Astrocyte (in vitro differentiated cells and primary cell): Measurements from ENCODE around the gene SECISBP2. TPM values are rescaled to one million over a fixed set of nuclear protein-coding genes. Genes with fewer than 3 reads are reported as not detected.

Source experiments
- DNase-seq: peaks from one replicate; pipeline ENCODE4 v3.0.0-alpha.2; 2010; ENCODE audit warnings: low read depth
- FAIRE-seq: peaks from 2 replicates; lab custom pipeline; 2011; peaks lifted over from hg19 to GRCh38; lab: Jason Lieb, UNC
- H2AFZ ChIP-seq: 2 replicates; pipeline ENCODE4 v1.6.0; 2012; ENCODE audit warnings: low read depth, low read length, inconsistent platforms
- H3K27ac ChIP-seq: 2 replicates; pipeline ENCODE4 v1.5.1; 2011; ENCODE audit warnings: low read depth, low read length, inconsistent platforms
- H3K27me3 ChIP-seq: 2 replicates; pipeline ENCODE4 v1.6.0; 2011; ENCODE audit warnings: low read length, inconsistent platforms; ENCODE audit not compliant: insufficient read depth
- H3K36me3 ChIP-seq: 2 replicates; pipeline ENCODE4 v1.5.1; 2011; ENCODE audit warnings: low read length, inconsistent platforms; ENCODE audit not compliant: insufficient read depth
- H3K4me1 ChIP-seq: 2 replicates; pipeline ENCODE4 v1.5.1; 2011; ENCODE audit warnings: low read length, inconsistent platforms; ENCODE audit not compliant: insufficient read depth
- H3K4me2 ChIP-seq: 2 replicates; pipeline ENCODE4 v1.6.0; 2012; ENCODE audit warnings: low read length, inconsistent platforms
- H3K4me3 ChIP-seq: 2 replicates; pipeline ENCODE4 v1.5.1; 2011; ENCODE audit warnings: low read depth, mild to moderate bottlenecking, low read length, inconsistent platforms; ENCODE audit not compliant: insufficient read depth
- H3K79me2 ChIP-seq: 2 replicates; pipeline ENCODE4 v1.6.0; 2012; ENCODE audit warnings: mild to moderate bottlenecking, low read length, inconsistent platforms; ENCODE audit not compliant: insufficient read depth
- H3K9ac ChIP-seq: 2 replicates; pipeline ENCODE4 v1.6.0; 2012; ENCODE audit warnings: mild to moderate bottlenecking, low read length, inconsistent platforms
- H3K9me3 ChIP-seq: 2 replicates; pipeline ENCODE4 v1.5.1; 2012; ENCODE audit warnings: low read depth, mild to moderate bottlenecking, low read length, inconsistent platforms; ENCODE audit not compliant: insufficient read depth
- H4K20me1 ChIP-seq: 2 replicates; pipeline ENCODE4 v1.6.0; 2012; ENCODE audit warnings: low read length, inconsistent platforms; ENCODE audit not compliant: insufficient read depth
- H3K27ac Mint-ChIP-seq: one replicate; pipeline ENCODE4 v1.8.0; 2021; ENCODE audit warnings: mild to moderate bottlenecking, mixed read lengths; ENCODE audit not compliant: unreplicated experiment
- H3K27me3 Mint-ChIP-seq: one replicate; pipeline ENCODE4 v1.8.0; 2021; ENCODE audit warnings: low read depth, mixed read lengths; ENCODE audit not compliant: unreplicated experiment
- H3K36me3 Mint-ChIP-seq: one replicate; pipeline ENCODE4 v1.8.0; 2021; ENCODE audit warnings: low read depth, mixed read lengths; ENCODE audit not compliant: unreplicated experiment
- H3K4me1 Mint-ChIP-seq: one replicate; pipeline ENCODE4 v1.8.0; 2021; ENCODE audit warnings: low read depth, mixed read lengths; ENCODE audit not compliant: unreplicated experiment
- H3K4me3 Mint-ChIP-seq: one replicate; pipeline ENCODE4 v1.8.0; 2021; ENCODE audit warnings: mild to moderate bottlenecking, moderate library complexity, mixed read lengths; ENCODE audit not compliant: unreplicated experiment
- H3K9me3 Mint-ChIP-seq: one replicate; pipeline ENCODE4 v1.8.0; 2021; ENCODE audit warnings: mild to moderate bottlenecking, mixed read lengths; ENCODE audit not compliant: unreplicated experiment
- EZH2 ChIP-seq: IDR thresholded peaks from 2 replicates; pipeline ENCODE4 v1.6.1; 2012; ENCODE audit warnings: mild to moderate bottlenecking, low read length, inconsistent platforms; ENCODE audit not compliant: insufficient read depth
- total RNA-seq: library from RNA; stranded (reverse); gene quantifications from 2 replicates; pipeline ENCODE4 v1.2.1, GENCODE V29; 2021
- TF ChIP-seq, protein P1 (sequence below): IDR thresholded peaks from 2 replicates; pipeline ENCODE4 v1.5.1; 2011; ENCODE audit warnings: low read depth, mild to moderate bottlenecking, inconsistent platforms, low read length, moderate library complexity; ENCODE audit not compliant: insufficient read depth

SECISBP2 gene
- total RNA-seq, 1 donor from 2014 or later = 19.0 TPM

DNA sequence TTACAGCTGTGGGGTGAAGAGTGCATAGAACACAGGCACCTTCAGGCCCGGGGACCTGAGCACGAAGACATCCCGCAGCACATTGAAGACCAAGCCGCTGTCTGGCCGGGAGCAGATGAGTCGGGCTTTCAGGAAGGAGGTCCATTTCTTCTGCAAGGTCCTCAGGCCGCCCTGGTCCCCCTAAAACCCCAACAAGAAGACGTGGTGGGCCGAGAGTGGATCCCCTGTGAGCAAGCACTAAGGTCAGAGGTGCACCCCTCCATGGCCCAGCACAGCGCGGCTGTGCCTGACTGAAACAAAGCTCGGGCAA lies 70.5 kb downstream of the SECISBP2 start:
- Histone ChIP-seq H3K4me1 (no peaks in the 10 kb centered on the region), H3K27ac (no peak overlapping the region), H3K27me3 (no peaks in the 10 kb centered on the region), H3K79me2 (no peaks in the 10 kb centered on the region), H3K4me3 (no peak overlapping the region), H3K9me3 (no peaks in the 10 kb centered on the region), H2AFZ (no peak overlapping the region), H3K4me2 (no peak overlapping the region), H3K36me3 (no peaks in the 10 kb centered on the region), H3K9ac (no peak overlapping the region), H4K20me1 (no peaks in the 10 kb centered on the region)
- Mint-ChIP-seq H3K27me3 (no peaks in the 10 kb centered on the region), H3K27ac (no peak overlapping the region), H3K4me3 (no peak overlapping the region), H3K36me3 (peaks cover 12% of the 10 kb centered on the region), H3K4me1 (peaks cover 7% of the 10 kb centered on the region), H3K9me3 (no peaks in the 10 kb centered on the region)
- TF ChIP-seq, protein P1, sequence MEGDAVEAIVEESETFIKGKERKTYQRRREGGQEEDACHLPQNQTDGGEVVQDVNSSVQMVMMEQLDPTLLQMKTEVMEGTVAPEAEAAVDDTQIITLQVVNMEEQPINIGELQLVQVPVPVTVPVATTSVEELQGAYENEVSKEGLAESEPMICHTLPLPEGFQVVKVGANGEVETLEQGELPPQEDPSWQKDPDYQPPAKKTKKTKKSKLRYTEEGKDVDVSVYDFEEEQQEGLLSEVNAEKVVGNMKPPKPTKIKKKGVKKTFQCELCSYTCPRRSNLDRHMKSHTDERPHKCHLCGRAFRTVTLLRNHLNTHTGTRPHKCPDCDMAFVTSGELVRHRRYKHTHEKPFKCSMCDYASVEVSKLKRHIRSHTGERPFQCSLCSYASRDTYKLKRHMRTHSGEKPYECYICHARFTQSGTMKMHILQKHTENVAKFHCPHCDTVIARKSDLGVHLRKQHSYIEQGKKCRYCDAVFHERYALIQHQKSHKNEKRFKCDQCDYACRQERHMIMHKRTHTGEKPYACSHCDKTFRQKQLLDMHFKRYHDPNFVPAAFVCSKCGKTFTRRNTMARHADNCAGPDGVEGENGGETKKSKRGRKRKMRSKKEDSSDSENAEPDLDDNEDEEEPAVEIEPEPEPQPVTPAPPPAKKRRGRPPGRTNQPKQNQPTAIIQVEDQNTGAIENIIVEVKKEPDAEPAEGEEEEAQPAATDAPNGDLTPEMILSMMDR = no peak
- TF ChIP-seq EZH2 = no peak
- DNase-seq (no peak), FAIRE-seq (no peak)

DNA sequence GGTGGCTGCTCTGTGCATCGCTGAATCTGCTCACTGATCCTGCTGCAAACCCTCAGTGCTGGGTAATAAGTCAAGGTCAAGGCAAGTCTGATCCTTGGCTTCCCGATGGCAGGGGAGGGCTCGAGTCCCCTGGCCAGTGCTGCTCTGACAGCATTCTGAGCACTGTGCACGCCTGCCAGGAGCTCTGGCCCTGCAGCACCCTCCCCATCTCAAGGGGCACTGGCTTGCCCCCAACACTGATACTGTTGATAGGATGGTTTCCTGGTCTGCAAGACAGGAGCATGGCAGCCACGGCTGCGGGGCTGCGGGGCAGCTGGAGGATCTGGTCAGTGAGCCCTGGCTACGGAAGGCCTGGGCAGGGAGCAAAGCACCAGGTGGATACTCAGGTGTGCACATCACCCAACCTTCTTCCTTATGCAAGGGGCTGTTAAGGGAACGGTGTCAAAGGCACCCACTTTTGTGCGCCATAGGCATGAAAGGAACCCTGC lies 71.8 kb downstream of the SECISBP2 start:
- H3K27me3 Mint-ChIP-seq = no peaks in the 10 kb centered on the region
- H3K27me3 ChIP-seq = no peaks in the 10 kb centered on the region
- H3K9me3 ChIP-seq = no peaks in the 10 kb centered on the region
- no peak overlapping the region for H3K4me3 ChIP-seq
- H3K4me1 Mint-ChIP-seq = peaks cover 7% of the 10 kb centered on the region
- H3K9ac ChIP-seq = no peak overlapping the region
- TF ChIP-seq EZH2 = no peak
- TF ChIP-seq, protein P1 = no peak
- H3K4me2 ChIP-seq = no peak overlapping the region
- no peaks in the 10 kb centered on the region for H3K9me3 Mint-ChIP-seq
- no peaks in the 10 kb centered on the region for H3K36me3 ChIP-seq
- FAIRE-seq (no peak), DNase-seq (no peak)
- no peaks in the 10 kb centered on the region for H3K4me1 ChIP-seq
- no peak overlapping the region for H2AFZ ChIP-seq
- H3K27ac ChIP-seq = no peak overlapping the region
- peaks cover 10% of the 10 kb centered on the region for H3K36me3 Mint-ChIP-seq
- no peaks in the 10 kb centered on the region for H4K20me1 ChIP-seq
- H3K4me3 Mint-ChIP-seq = no peak overlapping the region
- no peaks in the 10 kb centered on the region for H3K79me2 ChIP-seq
- H3K27ac Mint-ChIP-seq = no peak overlapping the region

DNA sequence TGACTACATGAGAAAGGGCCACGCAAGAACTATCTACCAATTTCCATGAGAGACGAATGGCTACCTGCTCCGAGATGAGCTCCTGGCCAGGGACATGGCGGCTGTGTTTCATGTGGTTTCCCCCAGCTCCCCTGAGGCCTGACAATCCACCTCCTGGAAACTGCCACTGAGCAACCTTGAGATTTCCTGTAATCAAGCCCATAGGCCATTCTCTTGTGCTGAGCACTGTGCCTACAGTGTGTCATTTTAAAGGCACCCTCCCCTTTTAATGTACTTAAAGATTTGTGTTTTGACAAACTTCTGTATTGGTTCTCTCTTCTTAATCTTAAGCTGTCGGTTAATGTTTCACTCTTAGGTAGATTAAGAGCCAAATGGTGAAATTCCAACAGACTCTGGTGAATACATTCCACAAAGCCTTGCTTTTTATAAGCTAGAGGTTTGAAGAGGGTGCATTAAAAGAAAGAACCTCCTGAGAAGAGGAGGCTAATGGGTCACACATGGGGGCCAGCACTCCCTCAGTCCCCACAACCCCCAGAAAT lies 72.3 kb downstream of the SECISBP2 start:
- DNase-seq (no peak), FAIRE-seq (no peak)
- no peak overlapping the region for H3K27ac Mint-ChIP-seq
- H3K9me3 Mint-ChIP-seq = no peaks in the 10 kb centered on the region
- no peak overlapping the region for H2AFZ ChIP-seq
- no peaks in the 10 kb centered on the region for H3K79me2 ChIP-seq
- H3K4me1 Mint-ChIP-seq = peaks cover 7% of the 10 kb centered on the region
- H3K36me3 Mint-ChIP-seq = peaks cover 10% of the 10 kb centered on the region
- H3K4me3 Mint-ChIP-seq = no peak overlapping the region
- no peaks in the 10 kb centered on the region for H3K27me3 ChIP-seq
- H3K9me3 ChIP-seq = no peaks in the 10 kb centered on the region
- no peaks in the 10 kb centered on the region for H3K36me3 ChIP-seq
- no peak overlapping the region for H3K4me2 ChIP-seq
- no peaks in the 10 kb centered on the region for H3K4me1 ChIP-seq
- H3K4me3 ChIP-seq = no peak overlapping the region
- no peaks in the 10 kb centered on the region for H3K27me3 Mint-ChIP-seq
- TF ChIP-seq, protein P1 = no peak
- TF ChIP-seq EZH2 = no peak
- H3K27ac ChIP-seq = no peak overlapping the region
- H4K20me1 ChIP-seq = no peaks in the 10 kb centered on the region
- no peak overlapping the region for H3K9ac ChIP-seq
